Uterus (tissue), 4 donors: ENCODE measurements around the gene ITGAV. TPM values are rescaled to one million over a fixed set of nuclear protein-coding genes. Genes with fewer than 3 reads are reported as not detected.

Experiments used
- DNase-seq, 2 donors: peaks; one replicate each; pipeline ENCODE4 v3.0.0-alpha.2; 2019 to 2020
- H3K27ac ChIP-seq, 2 donors: fragments of 200-600 bp; sonication (generic); 1 replicate in 1 of 2; 2 replicates in 1 of 2; pipeline ENCODE4 v1.5.1; 2016 to 2018
- H3K27me3 ChIP-seq, 2 donors: fragments of 200-600 bp; sonication (generic); one replicate each; pipeline ENCODE4 v1.5.1; 2018 to 2019; ENCODE audit warnings: control low read depth in 1 of 2
- H3K36me3 ChIP-seq, 2 donors: fragments of 200-600 bp; sonication (generic); one replicate each; pipeline ENCODE4 v1.5.1; 2019; ENCODE audit warnings: control low read depth in 1 of 2
- H3K4me1 ChIP-seq, 2 donors: fragments of 200-600 bp; sonication (generic); one replicate each; pipeline ENCODE4 v1.5.1; 2018 to 2019; ENCODE audit warnings: control low read depth in 1 of 2
- H3K4me3 ChIP-seq, 2 donors: fragments of 200-600 bp; sonication (generic); 1 replicate in 1 of 2; 2 replicates in 1 of 2; pipeline ENCODE4 v1.5.1; 2018 to 2019; ENCODE audit warnings: mild to moderate bottlenecking in 1 of 2
- H3K9me3 ChIP-seq, 2 donors: fragments of 200-600 bp; sonication (generic); one replicate each; pipeline ENCODE4 v1.5.1; 2019; ENCODE audit warnings: control low read depth in 1 of 2
- CTCF ChIP-seq, 4 experiments: fragments of 200-600 bp in 2 of 4; fragments of 450-650 bp in 2 of 4; sonication (generic) in 2 of 4; IDR thresholded peaks; one replicate each; pipeline ENCODE4 v1.5.1; 2016 to 2019; ENCODE audit warnings: antibody characterized with exemption in 4 of 4, mild to moderate bottlenecking in 2 of 4, moderate library complexity in 1 of 4
- POLR2A ChIP-seq, 2 donors: fragments of 450-650 bp; IDR thresholded peaks; one replicate each; pipeline ENCODE4 v1.6.1; 2016; ENCODE audit warnings: antibody characterized with exemption in 2 of 2, mild to moderate bottlenecking in 1 of 2, moderate library complexity in 1 of 2
- intact Hi-C: fragments of 100-400 bp; cut with DNase I; formaldehyde crosslinking; loops from one replicate; pipeline ENCODE4 v1.15.1; 2023; ENCODE audit warnings: low total_unique reads
- total RNA-seq, 4 donors: library from RNA; depleted of rRNA in 3 of 4; stranded (reverse); fragments of >200 nt in 3 of 4; gene quantifications; one replicate each; pipeline versions ENCODE4 v1.1.0 to v1.2.4, GENCODE V29; 2014 to 2023
- donor health status: DM: yes; HTN: yes; CAD: no.

The ITGAV gene
- total RNA-seq, 4 donors from 2014 or later = 76.9 to 232 (median 104) TPM

GRCh38 chr2:186573531-186573930 lies 16.3 kb upstream of the ITGAV start:
- DNase-seq = no peak
- Histone ChIP-seq H3K27me3 (no peaks in the 10 kb centered on the region), H3K27ac (no peak overlapping the region), H3K4me1 (no peaks in the 10 kb centered on the region), H3K4me3 (no peak overlapping the region), H3K36me3 (no peaks in the 10 kb centered on the region), H3K9me3 (no peaks in the 10 kb centered on the region)
- TF ChIP-seq POLR2A (IDR thresholded peaks at IDR 0.05) = no peak
- no peak for TF ChIP-seq CTCF (IDR thresholded peaks at IDR 0.05)
- intact Hi-C loops = no loop called here

- H3K36me3 ChIP-seq = no peaks in the 10 kb centered on the region
- TF ChIP-seq CTCF (IDR thresholded peaks at IDR 0.05) = no peak
- no peak for TF ChIP-seq POLR2A (IDR thresholded peaks at IDR 0.05)
- H3K27ac ChIP-seq = peak overlapping the region in 1 of 2 donors; percentile 24
- intact Hi-C loops = no loop called here
- H3K4me3 ChIP-seq = no peak overlapping the region
- H3K27me3 ChIP-seq = no peaks in the 10 kb centered on the region
- DNase-seq = peak in 1 of 2 donors; percentile 60
- H3K4me1 ChIP-seq = no peaks in the 10 kb centered on the region
- no peaks in the 10 kb centered on the region for H3K9me3 ChIP-seq
Measured at GRCh38 chr2:186575302-186575701, 14.6 kb upstream of the ITGAV start.

- Histone ChIP-seq H3K4me1 (no peaks in the 10 kb centered on the region), H3K9me3 (no peaks in the 10 kb centered on the region), H3K36me3 (no peaks in the 10 kb centered on the region), H3K27me3 (no peaks in the 10 kb centered on the region), H3K27ac (no peak overlapping the region), H3K4me3 (no peak overlapping the region)
- no peak for DNase-seq
- intact Hi-C loops = no loop called here
- TF ChIP-seq CTCF (IDR thresholded peaks at IDR 0.05) (no peak), POLR2A (IDR thresholded peaks at IDR 0.05) (no peak)
Measured at GRCh38 chr2:186575856-186576255, 14.0 kb upstream of the ITGAV start.

GRCh38 chr2:186576614-186577013 lies 13.2 kb upstream of the ITGAV start:
- intact Hi-C loops = no loop called here
- no peak overlapping the region for H3K27ac ChIP-seq

GRCh38 chr2:186582698-186583097 lies 7.2 kb upstream of the ITGAV start:
- H3K4me3 ChIP-seq = no peak overlapping the region
- no peak overlapping the region for H3K27ac ChIP-seq
- no peak for DNase-seq
- TF ChIP-seq CTCF (IDR thresholded peaks at IDR 0.05) = no peak
- TF ChIP-seq POLR2A (IDR thresholded peaks at IDR 0.05) = no peak
- no peaks in the 10 kb centered on the region for H3K9me3 ChIP-seq
- no peaks in the 10 kb centered on the region for H3K36me3 ChIP-seq
- no peaks in the 10 kb centered on the region for H3K4me1 ChIP-seq
- intact Hi-C loops = no loop called here
- H3K27me3 ChIP-seq = no peaks in the 10 kb centered on the region

More at GRCh38 chr2:186576614-186577013, 13.2 kb upstream of the ITGAV start:
- no peak for DNase-seq
- no peak for TF ChIP-seq CTCF (IDR thresholded peaks at IDR 0.05)
- TF ChIP-seq POLR2A (IDR thresholded peaks at IDR 0.05) = no peak
- Histone ChIP-seq H3K9me3 (no peaks in the 10 kb centered on the region), H3K27me3 (no peaks in the 10 kb centered on the region), H3K4me1 (no peaks in the 10 kb centered on the region), H3K36me3 (no peaks in the 10 kb centered on the region), H3K4me3 (no peak overlapping the region)
